Caco-2 (cell line): ENCODE results near the gene SFXN1. TPM values are rescaled to one million over a fixed set of nuclear protein-coding genes. Genes with fewer than 3 reads are reported as not detected.

Experiments
- BruUV-seq: library from RNA; stranded (reverse); fragments of 400-500 nt; replicated peaks from 2 replicates; lab custom pipeline; 2021; lab: Mats Ljungman, UMichigan
- CTCF ChIA-PET: fragments of 300-600 bp; sonication (Branson Sonifier 250); formaldehyde crosslinking; loops from one replicate; lab custom pipeline; 2022; ENCODE audit warnings: antibody characterized with exemption; lab: Charles Lee
- POLR2A ChIA-PET: fragments of 300-600 bp; sonication (Branson Sonifier 250); formaldehyde crosslinking; loops from one replicate; lab custom pipeline; 2022; ENCODE audit warnings: antibody characterized with exemption; lab: Charles Lee
- DNase-seq, 2 experiments: peaks; one replicate each; pipeline versions ENCODE4 v3.0.0 to v3.0.0-alpha.2; 2020 to 2022
- H3K27me3 ChIP-seq: replicated peaks from 2 replicates; pipeline ENCODE4 v1.6.0; 2011; ENCODE audit warnings: low read length; ENCODE audit not compliant: control insufficient read depth, insufficient read depth
- H3K36me3 ChIP-seq: 2 replicates; pipeline ENCODE4 v1.5.1; 2011; ENCODE audit warnings: low read length; ENCODE audit not compliant: control insufficient read depth, insufficient read depth
- H3K4me1 ChIP-seq: fragments of 250-450 bp; sonication (Bioruptor Pico); 2 replicates; pipeline ENCODE4 v1.5.1; 2020; ENCODE audit warnings: mild to moderate bottlenecking
- H3K4me3 ChIP-seq: 2 replicates; pipeline ENCODE4 v1.5.1; 2011; ENCODE audit warnings: low read depth, mild to moderate bottlenecking, control low read depth, low read length
- H3K9me3 ChIP-seq: fragments of 250-450 bp; sonication (Bioruptor Pico); 2 replicates; pipeline ENCODE4 v1.5.1; 2020; ENCODE audit warnings: mild to moderate bottlenecking, moderate library complexity
- H3K27ac Mint-ChIP-seq: one replicate; pipeline ENCODE4 v1.8.0; 2022; ENCODE audit warnings: mixed read lengths; ENCODE audit not compliant: unreplicated experiment
- H3K27me3 Mint-ChIP-seq: one replicate; pipeline ENCODE4 v1.8.0; 2022; ENCODE audit warnings: mixed read lengths; ENCODE audit not compliant: insufficient read depth, unreplicated experiment
- H3K36me3 Mint-ChIP-seq: one replicate; pipeline ENCODE4 v1.8.0; 2022; ENCODE audit warnings: mild to moderate bottlenecking, mixed read lengths; ENCODE audit not compliant: insufficient read depth, unreplicated experiment
- H3K4me1 Mint-ChIP-seq: one replicate; pipeline ENCODE4 v1.8.0; 2022; ENCODE audit warnings: low read depth, mixed read lengths; ENCODE audit not compliant: unreplicated experiment
- H3K4me3 Mint-ChIP-seq: one replicate; pipeline ENCODE4 v1.8.0; 2022; ENCODE audit warnings: mild to moderate bottlenecking, moderate library complexity, mixed read lengths; ENCODE audit not compliant: unreplicated experiment
- H3K9me3 Mint-ChIP-seq: one replicate; pipeline ENCODE4 v1.8.0; 2022; ENCODE audit warnings: mixed read lengths; ENCODE audit not compliant: unreplicated experiment
- intact Hi-C: fragments of 100-400 bp; cut with micrococcal nuclease; formaldehyde crosslinking; loops from one replicate; pipeline ENCODE4 v1.10.0; 2022; ENCODE audit not compliant: unreplicated experiment
- total RNA-seq: library from RNA; stranded (reverse); gene quantifications from 2 replicates; pipeline ENCODE4 v1.2.3, GENCODE V29; 2022
- TF ChIP-seq, protein P1 (sequence below), 2 experiments: fragments of 200-600 bp in 1 of 2; IDR thresholded peaks; 1 replicate in 1 of 2; 2 replicates in 1 of 2; pipeline versions ENCODE4 v1.5.1 to v1.8.0; 2011 to 2022; ENCODE audit warnings: antibody characterized with exemption in 1 of 2, control low read depth in 1 of 2, inconsistent platforms in 1 of 2, low read depth in 1 of 2, low read length in 1 of 2, mild to moderate bottlenecking in 1 of 2, moderate library complexity in 1 of 2; ENCODE audit not compliant: insufficient read depth in 1 of 2, severe bottlenecking in 1 of 2, unreplicated experiment in 1 of 2

SFXN1 gene
- total RNA-seq, 1 experiment from 2014 or later = 104 TPM

DNA sequence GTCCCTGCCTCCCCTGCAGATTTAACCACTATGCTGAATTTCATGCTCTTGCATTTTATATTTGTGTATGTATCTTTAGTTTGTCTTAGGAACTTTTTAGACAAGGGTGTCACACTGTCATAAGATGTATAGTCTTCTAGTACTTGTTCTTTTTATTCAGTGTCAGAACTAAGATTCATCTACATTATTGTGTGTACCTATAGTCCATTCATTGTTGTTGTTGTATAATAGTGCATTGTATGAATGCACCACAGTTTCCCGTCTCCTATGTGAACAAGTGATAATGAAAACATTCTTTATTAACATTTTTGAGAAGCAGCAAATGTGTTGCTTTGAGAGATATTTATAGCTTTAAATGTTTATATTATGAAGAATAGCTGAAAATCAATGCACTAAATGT, 45.9 kb downstream of the SFXN1 start:
- H3K36me3 ChIP-seq = peaks cover 2% of the 10 kb centered on the region
- no peaks in the 10 kb centered on the region for H3K9me3 Mint-ChIP-seq

DNA sequence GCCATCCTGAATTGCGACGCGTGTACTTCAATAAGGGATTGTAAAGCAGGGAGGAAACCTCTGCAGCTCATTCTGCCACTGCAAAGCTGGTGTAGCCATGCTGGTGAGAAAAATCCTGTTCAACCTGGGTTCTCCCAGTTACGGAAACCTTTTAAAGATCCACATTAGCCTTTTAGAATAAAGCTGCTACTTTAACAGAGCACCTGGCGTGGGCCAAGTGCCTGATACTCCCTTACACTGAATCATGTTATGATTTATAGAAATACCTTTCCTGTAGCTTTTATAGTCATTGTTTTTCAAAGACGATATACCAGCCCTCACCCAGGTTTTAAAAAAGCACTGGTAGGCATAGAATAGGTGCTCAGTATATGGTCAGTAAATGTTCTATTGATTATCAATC, 48.3 kb downstream of the SFXN1 start:
- POLR2A ChIA-PET = no interaction called here
- DNase-seq = no peak
- H3K4me1 ChIP-seq = no peaks in the 10 kb centered on the region
- CTCF ChIA-PET = interaction anchor here (0.6 kb wide), 1 partner anchor 1900 kb away, joined by 3 read pairs; the partner anchor contains the start of gene GRK6
- H3K27me3 ChIP-seq = no peaks in the 10 kb centered on the region
- H3K36me3 ChIP-seq = no peaks in the 10 kb centered on the region; the same call in none of the 2 replicates
- Mint-ChIP-seq H3K36me3 (peaks cover 51% of the 10 kb centered on the region), H3K27ac (no peak overlapping the region), H3K4me1 (no peaks in the 10 kb centered on the region), H3K27me3 (no peaks in the 10 kb centered on the region), H3K4me3 (no peak overlapping the region), H3K9me3 (no peaks in the 10 kb centered on the region)
- H3K4me3 ChIP-seq = no peak overlapping the region
- H3K9me3 ChIP-seq = no peaks in the 10 kb centered on the region
- TF ChIP-seq, protein P1, sequence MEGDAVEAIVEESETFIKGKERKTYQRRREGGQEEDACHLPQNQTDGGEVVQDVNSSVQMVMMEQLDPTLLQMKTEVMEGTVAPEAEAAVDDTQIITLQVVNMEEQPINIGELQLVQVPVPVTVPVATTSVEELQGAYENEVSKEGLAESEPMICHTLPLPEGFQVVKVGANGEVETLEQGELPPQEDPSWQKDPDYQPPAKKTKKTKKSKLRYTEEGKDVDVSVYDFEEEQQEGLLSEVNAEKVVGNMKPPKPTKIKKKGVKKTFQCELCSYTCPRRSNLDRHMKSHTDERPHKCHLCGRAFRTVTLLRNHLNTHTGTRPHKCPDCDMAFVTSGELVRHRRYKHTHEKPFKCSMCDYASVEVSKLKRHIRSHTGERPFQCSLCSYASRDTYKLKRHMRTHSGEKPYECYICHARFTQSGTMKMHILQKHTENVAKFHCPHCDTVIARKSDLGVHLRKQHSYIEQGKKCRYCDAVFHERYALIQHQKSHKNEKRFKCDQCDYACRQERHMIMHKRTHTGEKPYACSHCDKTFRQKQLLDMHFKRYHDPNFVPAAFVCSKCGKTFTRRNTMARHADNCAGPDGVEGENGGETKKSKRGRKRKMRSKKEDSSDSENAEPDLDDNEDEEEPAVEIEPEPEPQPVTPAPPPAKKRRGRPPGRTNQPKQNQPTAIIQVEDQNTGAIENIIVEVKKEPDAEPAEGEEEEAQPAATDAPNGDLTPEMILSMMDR (IDR thresholded peaks at IDR 0.05; ENCODE audit: insufficient read depth in 1 of 2, low read depth in 1 of 2, low read length in 1 of 2, severe bottlenecking in 1 of 2, unreplicated experiment in 1 of 2) = no peak
- intact Hi-C loops = no loop called here
- no TSS peak for BruUV-seq

More for the DNA sequence above, 45.9 kb downstream of the SFXN1 start:
- intact Hi-C loops = no loop called here
- Histone ChIP-seq H3K27me3 (no peaks in the 10 kb centered on the region), H3K4me3 (no peak overlapping the region), H3K4me1 (no peaks in the 10 kb centered on the region), H3K9me3 (no peaks in the 10 kb centered on the region)
- H3K4me1 Mint-ChIP-seq = no peaks in the 10 kb centered on the region
- DNase-seq = no peak
- ChIA-PET POLR2A (no interaction called here), CTCF (interaction anchor here (0.8 kb wide), 1 partner anchor 206 kb away, joined by 3 read pairs; no protein-coding TSS in a partner anchor)
- TF ChIP-seq, protein P1 (IDR thresholded peaks at IDR 0.05; ENCODE audit: insufficient read depth in 1 of 2, low read depth in 1 of 2, low read length in 1 of 2, severe bottlenecking in 1 of 2, unreplicated experiment in 1 of 2) = no peak
- H3K4me3 Mint-ChIP-seq = no peak overlapping the region
- H3K27me3 Mint-ChIP-seq = no peaks in the 10 kb centered on the region
- peaks cover 75% of the 10 kb centered on the region for H3K36me3 Mint-ChIP-seq
- H3K27ac Mint-ChIP-seq = no peak overlapping the region
- BruUV-seq = no TSS peak

DNA sequence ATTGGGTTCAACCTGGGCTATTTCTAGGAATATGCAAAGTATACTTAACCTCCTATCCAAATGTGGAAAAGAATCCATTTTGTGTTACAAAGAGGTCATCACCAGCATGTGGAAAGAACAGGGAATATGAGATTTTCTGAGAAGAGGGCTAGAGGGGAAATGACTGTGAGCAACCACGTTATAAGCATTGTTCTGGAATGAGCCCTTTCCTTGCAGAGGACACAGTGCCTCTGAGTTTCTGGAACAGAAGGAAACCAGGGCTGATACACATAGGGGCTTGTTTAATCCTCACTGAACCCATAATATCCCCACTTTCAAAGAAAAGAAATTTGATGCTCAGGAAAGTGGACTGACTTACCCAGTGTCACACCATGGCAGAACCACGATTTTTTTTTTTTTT, 53.0 kb downstream of the SFXN1 start:
- intact Hi-C loops = no loop called here
- ChIA-PET CTCF (interaction anchor here (0.7 to 1.8 kb wide), 4 partner anchors 170 to 672 kb away, joined by 3 to 4 read pairs (median 3); no protein-coding TSS in a partner anchor), POLR2A (no interaction called here)
- H3K4me3 ChIP-seq = no peak overlapping the region
- no peak overlapping the region for H3K4me3 Mint-ChIP-seq
- no peaks in the 10 kb centered on the region for H3K27me3 ChIP-seq
- no TSS peak for BruUV-seq
- no peaks in the 10 kb centered on the region for H3K9me3 Mint-ChIP-seq
- H3K9me3 ChIP-seq = no peaks in the 10 kb centered on the region
- H3K27ac Mint-ChIP-seq = no peak overlapping the region
- no peaks in the 10 kb centered on the region for H3K4me1 ChIP-seq
- no peaks in the 10 kb centered on the region for H3K4me1 Mint-ChIP-seq
- no peaks in the 10 kb centered on the region for H3K27me3 Mint-ChIP-seq
- TF ChIP-seq, protein P1 (IDR thresholded peaks at IDR 0.05; ENCODE audit: insufficient read depth in 1 of 2, low read depth in 1 of 2, low read length in 1 of 2, severe bottlenecking in 1 of 2, unreplicated experiment in 1 of 2) = no peak
- H3K36me3 ChIP-seq = no peaks in the 10 kb centered on the region
- peaks cover 20% of the 10 kb centered on the region for H3K36me3 Mint-ChIP-seq
- no peak for DNase-seq
